HL-60 (cell line): ENCODE data around the gene FSTL4.

Experiments
- DNase-seq, 2 experiments: peaks; one replicate each; pipeline ENCODE4 v3.0.0-alpha.2; 2010 to 2020; ENCODE audit warnings: low read depth in 1 of 2, low spot score in 1 of 2
- H3K27ac ChIP-seq: fragments of 250-450 bp; sonication (Bioruptor Pico); replicated peaks from 2 replicates; pipeline ENCODE4 v1.5.1; 2020; ENCODE audit warnings: mild to moderate bottlenecking, moderate library complexity
- H3K27me3 ChIP-seq: fragments of 250-450 bp; sonication (Bioruptor Pico); 2 replicates; pipeline ENCODE4 v1.5.1; 2021; ENCODE audit warnings: mild to moderate bottlenecking, moderate library complexity; ENCODE audit not compliant: insufficient read depth, poor library complexity, severe bottlenecking
- H3K4me3 ChIP-seq: replicated peaks from 2 replicates; pipeline ENCODE4 v1.5.1; 2011; ENCODE audit warnings: mild to moderate bottlenecking, control low read depth, low read length; ENCODE audit not compliant: insufficient read depth
- CTCF ChIP-seq: IDR thresholded peaks from one replicate; pipeline ENCODE4 v1.5.1; 2011; ENCODE audit warnings: low read length, control low read depth, inconsistent platforms; ENCODE audit not compliant: insufficient read depth
- GABPA ChIP-seq: IDR thresholded peaks from 2 replicates; pipeline ENCODE4 v1.6.1; 2012; ENCODE audit warnings: low read depth
- POLR2AphosphoS5 ChIP-seq: IDR thresholded peaks from 2 replicates; pipeline ENCODE4 v1.6.1; 2012; ENCODE audit warnings: low read depth
- REST ChIP-seq: IDR thresholded peaks from 2 replicates; pipeline ENCODE4 v1.6.1; 2012; ENCODE audit warnings: low read depth; ENCODE audit not compliant: insufficient replicate concordance
- SPI1 ChIP-seq: IDR thresholded peaks from 2 replicates; pipeline ENCODE4 v1.6.1; 2012; ENCODE audit warnings: low read depth, mild to moderate bottlenecking, borderline replicate concordance

FSTL4 gene

GRCh38 chr5:133431326-133431865, 180.9 kb downstream of the FSTL4 start:
- TF ChIP-seq POLR2AphosphoS5 (no peak), GABPA (no peak), CTCF (no peak), SPI1 (no peak), REST (no peak)
- no peaks in the 10 kb centered on the region for H3K27me3 ChIP-seq
- DNase-seq = no peak
- H3K27ac ChIP-seq = no peak overlapping the region
- no peak overlapping the region for H3K4me3 ChIP-seq

GRCh38 chr5:133430095-133430494, 182.2 kb downstream of the FSTL4 start:
- DNase-seq = no peak
- TF ChIP-seq REST = no peak
- TF ChIP-seq SPI1 = no peak
- Histone ChIP-seq H3K27ac (no peak overlapping the region), H3K27me3 (no peaks in the 10 kb centered on the region), H3K4me3 (no peak overlapping the region)

- no peak overlapping the region for H3K4me3 ChIP-seq
- no peaks in the 10 kb centered on the region for H3K27me3 ChIP-seq
- no peak overlapping the region for H3K27ac ChIP-seq
- no peak for TF ChIP-seq REST
- no peak for TF ChIP-seq SPI1
- no peak for TF ChIP-seq GABPA
- TF ChIP-seq CTCF = no peak
- TF ChIP-seq POLR2AphosphoS5 = no peak
- no peak for DNase-seq
Observed at GRCh38 chr5:133429046-133429445, 183.3 kb downstream of the FSTL4 start.
